Measurements from ENCODE around the gene SPTBN4. TPM values are rescaled to one million over a fixed set of nuclear protein-coding genes. Genes with fewer than 3 reads are reported as not detected.
"Not testable (repeated sequence)": the region's sequence is repeated elsewhere in the genome, so short reads cannot be mapped to it uniquely, and the experiment has no call there.

SPTBN4 gene
- total RNA-seq, 1 experiment from 2014 or later: 0.82 TPM

DNA sequence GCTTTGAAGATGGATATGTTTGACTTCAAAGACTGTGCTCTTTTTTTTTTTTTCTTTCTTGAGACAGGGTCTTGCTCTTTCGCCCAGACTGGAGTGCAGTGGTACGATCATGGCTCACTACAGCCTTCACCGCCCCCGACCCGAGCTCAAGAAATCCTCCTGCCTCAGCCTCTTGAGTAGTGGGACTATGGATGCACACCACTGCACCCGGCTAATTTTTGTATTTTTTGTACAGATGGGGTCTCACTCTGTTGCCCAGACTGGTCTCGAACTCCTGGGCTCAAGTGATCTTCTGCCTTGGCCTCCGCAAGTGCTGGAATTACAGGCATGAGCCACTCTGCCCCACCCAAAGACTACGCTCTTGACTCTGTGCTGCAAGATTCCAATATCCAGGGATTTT, 50.4 kb downstream of the SPTBN4 start:
- no TSS peak for BruUV-seq (replicated peaks)
- no peaks in the 10 kb centered on the region for H3K9me3 Mint-ChIP-seq (ENCODE audit: unreplicated experiment)

DNA sequence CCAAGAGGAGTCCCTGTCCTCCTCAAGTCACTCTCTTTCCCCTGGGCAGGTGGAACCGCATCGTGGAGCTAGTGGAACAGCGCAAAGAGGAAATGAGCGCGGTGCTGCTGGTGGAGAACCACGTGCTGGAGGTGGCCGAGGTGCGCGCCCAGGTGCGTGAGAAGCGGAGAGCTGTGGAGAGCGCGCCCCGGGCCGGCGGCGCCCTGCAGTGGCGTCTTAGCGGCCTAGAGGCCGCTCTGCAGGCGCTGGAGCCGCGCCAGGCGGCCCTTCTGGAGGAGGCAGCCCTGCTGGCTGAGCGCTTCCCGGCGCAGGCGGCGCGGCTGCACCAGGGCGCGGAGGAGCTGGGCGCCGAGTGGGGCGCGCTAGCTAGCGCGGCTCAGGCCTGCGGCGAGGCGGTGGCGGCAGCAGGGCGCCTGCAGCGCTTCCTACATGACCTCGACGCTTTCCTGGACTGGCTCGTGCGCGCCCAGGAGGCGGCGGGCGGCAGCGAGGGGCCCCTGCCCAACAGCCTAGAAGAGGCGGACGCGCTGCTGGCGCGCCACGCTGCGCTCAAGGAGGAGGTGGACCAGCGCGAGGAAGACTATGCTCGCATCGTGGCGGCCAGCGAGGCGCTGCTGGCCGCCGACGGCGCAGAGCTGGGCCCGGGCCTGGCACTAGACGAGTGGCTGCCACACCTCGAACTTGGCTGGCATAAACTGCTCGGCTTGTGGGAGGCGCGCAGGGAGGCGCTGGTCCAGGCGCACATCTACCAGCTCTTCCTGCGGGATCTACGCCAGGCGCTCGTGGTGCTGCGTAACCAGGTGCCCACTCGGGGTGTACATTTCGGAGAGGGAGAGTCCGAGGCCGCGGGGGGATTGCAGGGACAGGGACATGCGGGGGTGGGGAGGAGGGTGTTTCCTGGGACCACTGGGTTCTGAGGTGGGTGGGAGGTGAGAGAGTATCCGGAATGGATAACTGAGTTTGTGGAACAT, 52.8 kb downstream of the SPTBN4 start:
- peak in 1 of 2 experiments; percentile 52 for DNase-seq
- POLR2A ChIA-PET: no interaction called here
- no peak for TF ChIP-seq CTCF (IDR thresholded peaks at IDR 0.05; ENCODE audit: insufficient read depth in 1 of 2, low read depth in 1 of 2, low read length in 1 of 2, severe bottlenecking in 1 of 2, unreplicated experiment in 1 of 2)
- Mint-ChIP-seq H3K4me3 (ENCODE audit: unreplicated experiment) (peak overlapping the region; percentile 64), H3K36me3 (ENCODE audit: insufficient read depth, unreplicated experiment) (no peaks in the 10 kb centered on the region), H3K9me3 (ENCODE audit: unreplicated experiment) (no peaks in the 10 kb centered on the region), H3K27ac (ENCODE audit: unreplicated experiment) (no peak overlapping the region), H3K27me3 (ENCODE audit: insufficient read depth, unreplicated experiment) (peaks cover 7% of the 10 kb centered on the region), H3K4me1 (ENCODE audit: low read depth, unreplicated experiment) (no peaks in the 10 kb centered on the region)
- BruUV-seq (replicated peaks): no TSS peak
- 0 out of 2 replicates have a peak, but pooled peaks cover 6% of the 10 kb centered on the region for H3K4me1 ChIP-seq
- CTCF ChIA-PET: interaction anchor here (0.9 kb wide), 1 partner anchor 55 kb away, joined by 5 read pairs; no protein-coding TSS in a partner anchor
- intact Hi-C loops (cut with micrococcal nuclease; ENCODE audit: unreplicated experiment): no loop called here
- no peaks in the 10 kb centered on the region; the same call in 1 of the 2 replicates for H3K9me3 ChIP-seq
- no peaks in the 10 kb centered on the region for H3K27me3 ChIP-seq (replicated peaks; ENCODE audit: control insufficient read depth, insufficient read depth, low read length)
- H3K4me3 ChIP-seq (ENCODE audit: low read depth, low read length): no peak overlapping the region
- H3K36me3 ChIP-seq (ENCODE audit: control insufficient read depth, insufficient read depth, low read length): no peaks in the 10 kb centered on the region

More for the DNA sequence above, 50.4 kb downstream of the SPTBN4 start:
- H3K4me3 ChIP-seq (ENCODE audit: low read depth, low read length): no peak overlapping the region
- CTCF ChIA-PET: no interaction called here
- intact Hi-C loops (cut with micrococcal nuclease; ENCODE audit: unreplicated experiment): no loop called here
- Mint-ChIP-seq H3K4me1 (ENCODE audit: low read depth, unreplicated experiment) (no peaks in the 10 kb centered on the region), H3K27ac (ENCODE audit: unreplicated experiment) (no peak overlapping the region), H3K27me3 (ENCODE audit: insufficient read depth, unreplicated experiment) (peaks cover 11% of the 10 kb centered on the region), H3K36me3 (ENCODE audit: insufficient read depth, unreplicated experiment) (no peaks in the 10 kb centered on the region), H3K4me3 (ENCODE audit: unreplicated experiment) (no peak overlapping the region)
- no peak for TF ChIP-seq CTCF (IDR thresholded peaks at IDR 0.05; ENCODE audit: insufficient read depth in 1 of 2, low read depth in 1 of 2, low read length in 1 of 2, severe bottlenecking in 1 of 2, unreplicated experiment in 1 of 2)
- POLR2A ChIA-PET: no interaction called here
- H3K27me3 ChIP-seq (replicated peaks; ENCODE audit: control insufficient read depth, insufficient read depth, low read length): no peaks in the 10 kb centered on the region
- DNase-seq: no peak
- H3K9me3 ChIP-seq: no peaks in the 10 kb centered on the region; the same call in 1 of the 2 replicates
- no peaks in the 10 kb centered on the region for H3K36me3 ChIP-seq (ENCODE audit: control insufficient read depth, insufficient read depth, low read length)
- no peaks in the 10 kb centered on the region for H3K4me1 ChIP-seq

- Mint-ChIP-seq H3K4me1 (ENCODE audit: low read depth, unreplicated experiment) (no peaks in the 10 kb centered on the region), H3K27me3 (ENCODE audit: insufficient read depth, unreplicated experiment) (peaks cover 7% of the 10 kb centered on the region), H3K9me3 (ENCODE audit: unreplicated experiment) (no peaks in the 10 kb centered on the region), H3K4me3 (ENCODE audit: unreplicated experiment) (no peak overlapping the region), H3K36me3 (ENCODE audit: insufficient read depth, unreplicated experiment) (no peaks in the 10 kb centered on the region), H3K27ac (ENCODE audit: unreplicated experiment) (no peak overlapping the region)
- Histone ChIP-seq H3K9me3 (no peaks in the 10 kb centered on the region; the same call in 1 of the 2 replicates), H3K36me3 (ENCODE audit: control insufficient read depth, insufficient read depth, low read length) (no peaks in the 10 kb centered on the region), H3K4me3 (ENCODE audit: low read depth, low read length) (no peak overlapping the region), H3K27me3 (replicated peaks; ENCODE audit: control insufficient read depth, insufficient read depth, low read length) (no peaks in the 10 kb centered on the region), H3K4me1 (0 out of 2 replicates have a peak, but pooled peaks cover 6% of the 10 kb centered on the region)
- peak in 1 of 2 experiments; percentile 1 for TF ChIP-seq CTCF (IDR thresholded peaks at IDR 0.05; ENCODE audit: insufficient read depth in 1 of 2, low read depth in 1 of 2, low read length in 1 of 2, severe bottlenecking in 1 of 2, unreplicated experiment in 1 of 2)
- intact Hi-C loops (cut with micrococcal nuclease; ENCODE audit: unreplicated experiment): no loop called here
- ChIA-PET CTCF (interaction anchor here (0.6 to 2.3 kb wide), 3 partner anchors 56 to 628 kb away, joined by 3 to 10 read pairs (median 9); partner anchors contain the start of genes BLVRB and SERTAD1), POLR2A (interaction anchor here (0.5 kb wide), 1 partner anchor 102 kb away, joined by 3 read pairs; no protein-coding TSS in a partner anchor)
- no peak for DNase-seq
- BruUV-seq (replicated peaks): no TSS peak
Measured at GRCh38 chr19:40521276-40521675, 54.5 kb downstream of the SPTBN4 start.

DNA sequence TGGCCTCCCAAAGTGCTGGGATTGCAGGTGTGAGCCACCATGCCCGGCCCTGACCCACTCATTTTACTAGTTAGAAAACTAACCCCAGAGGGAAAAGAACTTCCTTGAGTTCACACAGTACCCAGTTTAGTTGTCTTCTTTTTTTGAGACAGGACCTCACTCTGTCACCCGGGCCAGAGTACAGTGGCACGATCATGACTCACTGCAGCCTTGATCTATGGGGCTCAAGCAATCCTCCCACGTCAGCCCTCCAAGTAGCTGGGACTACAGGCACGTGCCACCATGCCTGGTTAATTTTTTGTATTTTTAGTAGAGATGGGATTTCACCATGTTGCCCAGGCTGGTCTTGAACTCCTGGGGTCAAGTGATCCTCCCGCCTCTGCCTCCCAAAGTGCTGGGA, 55.1 kb downstream of the SPTBN4 start:
- CTCF ChIA-PET: interaction anchor here (0.6 to 2.3 kb wide), 4 partner anchors 57 to 639 kb away, joined by 3 to 10 read pairs (median 6); partner anchors contain the start of genes BLVRB and SERTAD1
- POLR2A ChIA-PET; H3K4me1 Mint-ChIP-seq (ENCODE audit: low read depth, unreplicated experiment); H3K27me3 ChIP-seq (replicated peaks; ENCODE audit: control insufficient read depth, insufficient read depth, low read length); intact Hi-C loops (cut with micrococcal nuclease; ENCODE audit: unreplicated experiment); H3K4me3 Mint-ChIP-seq (ENCODE audit: unreplicated experiment); H3K27me3 Mint-ChIP-seq (ENCODE audit: insufficient read depth, unreplicated experiment); H3K9me3 Mint-ChIP-seq (ENCODE audit: unreplicated experiment); H3K9me3 ChIP-seq; H3K4me3 ChIP-seq (ENCODE audit: low read depth, low read length); H3K36me3 Mint-ChIP-seq (ENCODE audit: insufficient read depth, unreplicated experiment); DNase-seq; H3K36me3 ChIP-seq (ENCODE audit: control insufficient read depth, insufficient read depth, low read length); H3K27ac Mint-ChIP-seq (ENCODE audit: unreplicated experiment); BruUV-seq (replicated peaks); H3K4me1 ChIP-seq: not testable (repeated sequence)
